Parathyroid adenoma (tissue), 2 donors: ENCODE measurements around the gene C7orf25.

Experiments used
- H2AFZ ChIP-seq: fragments of 300-600 bp; sonication (generic); one replicate; pipeline ENCODE4 v1.7.0; 2017; ENCODE audit warnings: antibody characterized with exemption, mild to moderate bottlenecking
- H3K27ac ChIP-seq: fragments of 300-600 bp; sonication (generic); one replicate; pipeline ENCODE4 v1.7.0; 2017
- H3K27me3 ChIP-seq: fragments of 300-600 bp; sonication (generic); one replicate; pipeline ENCODE4 v1.7.0; 2017; ENCODE audit warnings: low read length; ENCODE audit not compliant: control insufficient read depth, insufficient read depth
- H3K36me3 ChIP-seq: fragments of 300-600 bp; sonication (generic); one replicate; pipeline ENCODE4 v1.7.0; 2017; ENCODE audit warnings: low read length; ENCODE audit not compliant: control insufficient read depth, insufficient read depth
- H3K4me1 ChIP-seq: fragments of 300-600 bp; sonication (generic); one replicate; pipeline ENCODE4 v1.7.0; 2017; ENCODE audit warnings: control low read depth
- H3K4me2 ChIP-seq: fragments of 300-600 bp; sonication (generic); one replicate; pipeline ENCODE4 v1.7.0; 2017; ENCODE audit warnings: low read length
- H3K4me3 ChIP-seq: fragments of 300-600 bp; sonication (generic); one replicate; pipeline ENCODE4 v1.7.0; 2017; ENCODE audit warnings: low read depth, low read length
- H3K79me2 ChIP-seq: fragments of 300-600 bp; sonication (generic); one replicate; pipeline ENCODE4 v1.7.0; 2017; ENCODE audit warnings: control low read depth
- H3K9ac ChIP-seq: fragments of 300-600 bp; sonication (generic); one replicate; pipeline ENCODE4 v1.7.0; 2017; ENCODE audit warnings: mild to moderate bottlenecking
- H3K9me3 ChIP-seq: fragments of 300-600 bp; sonication (generic); one replicate; pipeline ENCODE4 v1.7.0; 2017; ENCODE audit warnings: low read length; ENCODE audit not compliant: control insufficient read depth
- CTCF ChIP-seq: fragments of 300-600 bp; sonication (generic); IDR thresholded peaks from one replicate; pipeline ENCODE4 v1.7.0; 2017; ENCODE audit warnings: antibody characterized with exemption, mild to moderate bottlenecking
- donor health status: primary hyperparathyroidism.

Gene C7orf25

GRCh38 chr7:42911454-42912447 is at the start of gene C7orf25:
Gene C7orf25 (minus strand): TSS chr7:42912070. CDS start chr7:42910900, 1,170 bp downstream.
- Histone ChIP-seq H3K27me3 (no peaks in the 10 kb centered on the region), H3K4me2 (peak within 1 kb of the TSS; percentile 82), H3K4me3 (peak within 1 kb of the TSS; percentile 77), H3K36me3 (no peaks in the 10 kb centered on the region), H3K27ac (peak within 1 kb of the TSS; percentile 61), H3K9me3 (no peaks in the 10 kb centered on the region), H3K79me2 (no peaks in the 10 kb centered on the region), H3K9ac (no peak within 1 kb of the TSS), H2AFZ (peak within 1 kb of the TSS; percentile 84), H3K4me1 (peaks cover 14% of the 10 kb centered on the region)
- peak; percentile 14 for TF ChIP-seq CTCF

- H3K9me3 ChIP-seq: no peaks in the 10 kb centered on the region
- H3K27ac ChIP-seq: no peak overlapping the region
- H3K36me3 ChIP-seq: no peaks in the 10 kb centered on the region
- H3K4me1 ChIP-seq: no peaks in the 10 kb centered on the region
- no peak for TF ChIP-seq CTCF
- H3K4me2 ChIP-seq: no peak overlapping the region
- H3K27me3 ChIP-seq: no peaks in the 10 kb centered on the region
- H3K79me2 ChIP-seq: no peaks in the 10 kb centered on the region
- H3K4me3 ChIP-seq: no peak overlapping the region
- no peak overlapping the region for H2AFZ ChIP-seq
- H3K9ac ChIP-seq: no peak overlapping the region
These were observed 49.3 kb upstream of the C7orf25 start for GRCh38 chr7:42961170-42961569.

GRCh38 chr7:42960762-42961161 is 48.9 kb upstream of the C7orf25 start:
- Histone ChIP-seq H3K9me3 (no peaks in the 10 kb centered on the region), H3K27me3 (no peaks in the 10 kb centered on the region), H3K79me2 (no peaks in the 10 kb centered on the region), H3K9ac (no peak overlapping the region), H3K36me3 (no peaks in the 10 kb centered on the region), H3K27ac (no peak overlapping the region), H2AFZ (no peak overlapping the region), H3K4me2 (no peak overlapping the region), H3K4me3 (no peak overlapping the region), H3K4me1 (no peaks in the 10 kb centered on the region)
- no peak for TF ChIP-seq CTCF

GRCh38 chr7:42959549-42959948 is 47.7 kb upstream of the C7orf25 start:
- Histone ChIP-seq H3K4me3 (no peak overlapping the region), H3K4me2 (no peak overlapping the region), H3K9ac (no peak overlapping the region), H3K9me3 (no peaks in the 10 kb centered on the region), H3K4me1 (no peaks in the 10 kb centered on the region), H3K36me3 (no peaks in the 10 kb centered on the region), H3K27me3 (no peaks in the 10 kb centered on the region), H2AFZ (no peak overlapping the region), H3K79me2 (no peaks in the 10 kb centered on the region), H3K27ac (no peak overlapping the region)
- TF ChIP-seq CTCF: no peak
